ENCODE measurements around the gene VDAC1.

DNA sequence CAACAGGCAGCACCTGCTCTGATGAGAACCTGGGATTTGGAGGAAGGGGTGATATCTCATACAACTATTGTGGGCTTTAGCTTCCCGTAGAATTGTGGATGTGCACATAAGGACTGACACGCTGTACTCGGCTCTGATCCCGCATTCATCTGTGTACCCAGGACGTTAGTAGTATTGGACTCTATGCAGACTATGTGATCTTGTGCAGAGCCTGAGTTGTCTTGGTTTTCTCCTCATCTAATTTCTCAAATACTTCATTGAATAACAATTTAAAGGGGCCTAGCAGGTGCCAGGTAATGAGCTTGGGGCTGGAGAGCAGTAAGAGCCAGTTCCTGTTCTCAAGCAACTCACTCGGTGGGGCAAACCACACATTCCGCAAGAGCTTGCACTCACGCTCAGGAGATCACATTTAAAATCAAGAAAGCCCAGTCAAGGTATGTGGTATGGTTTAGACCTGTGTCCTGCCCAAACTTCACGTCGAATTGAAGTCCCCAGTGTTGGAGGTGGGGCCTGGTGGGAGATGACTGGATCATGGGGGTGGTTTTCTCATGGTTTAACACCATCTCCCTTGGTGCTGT is 51.1 kb downstream of the VDAC1 start:
- TF ChIP-seq, protein P1, sequence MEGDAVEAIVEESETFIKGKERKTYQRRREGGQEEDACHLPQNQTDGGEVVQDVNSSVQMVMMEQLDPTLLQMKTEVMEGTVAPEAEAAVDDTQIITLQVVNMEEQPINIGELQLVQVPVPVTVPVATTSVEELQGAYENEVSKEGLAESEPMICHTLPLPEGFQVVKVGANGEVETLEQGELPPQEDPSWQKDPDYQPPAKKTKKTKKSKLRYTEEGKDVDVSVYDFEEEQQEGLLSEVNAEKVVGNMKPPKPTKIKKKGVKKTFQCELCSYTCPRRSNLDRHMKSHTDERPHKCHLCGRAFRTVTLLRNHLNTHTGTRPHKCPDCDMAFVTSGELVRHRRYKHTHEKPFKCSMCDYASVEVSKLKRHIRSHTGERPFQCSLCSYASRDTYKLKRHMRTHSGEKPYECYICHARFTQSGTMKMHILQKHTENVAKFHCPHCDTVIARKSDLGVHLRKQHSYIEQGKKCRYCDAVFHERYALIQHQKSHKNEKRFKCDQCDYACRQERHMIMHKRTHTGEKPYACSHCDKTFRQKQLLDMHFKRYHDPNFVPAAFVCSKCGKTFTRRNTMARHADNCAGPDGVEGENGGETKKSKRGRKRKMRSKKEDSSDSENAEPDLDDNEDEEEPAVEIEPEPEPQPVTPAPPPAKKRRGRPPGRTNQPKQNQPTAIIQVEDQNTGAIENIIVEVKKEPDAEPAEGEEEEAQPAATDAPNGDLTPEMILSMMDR (IDR thresholded peaks at IDR 0.05; ENCODE audit: borderline replicate concordance, extremely low read depth, low read length, poor library complexity, severe bottlenecking): no peak
- TF ChIP-seq EZH2 (IDR thresholded peaks at IDR 0.05; ENCODE audit: borderline replicate concordance, low read depth, low read length, severe bottlenecking): no peak
